Testis (tissue), 3 donors: ENCODE data around the gene ECI1. TPM values are rescaled to one million over a fixed set of nuclear protein-coding genes. Genes with fewer than 3 reads are reported as not detected.

Experiments
- DNase-seq: peaks from one replicate; pipeline ENCODE4 v3.0.0-alpha.2; 2019
- H3K27ac ChIP-seq, 2 donors: fragments of 200-600 bp; sonication (generic); one replicate each; pipeline ENCODE4 v1.5.1; 2019
- H3K27me3 ChIP-seq: fragments of 200-600 bp; sonication (generic); one replicate; pipeline ENCODE4 v1.5.1; 2019
- H3K36me3 ChIP-seq: fragments of 200-600 bp; sonication (generic); one replicate; pipeline ENCODE4 v1.5.1; 2017; ENCODE audit warnings: low read depth; ENCODE audit errors: missing control alignments
- H3K4me1 ChIP-seq: fragments of 200-600 bp; sonication (generic); one replicate; pipeline ENCODE4 v1.5.1; 2019
- H3K4me3 ChIP-seq, 2 donors: fragments of 200-600 bp; sonication (generic); one replicate each; pipeline ENCODE4 v1.5.1; 2017 to 2019
- H3K9me3 ChIP-seq: fragments of 200-600 bp; sonication (generic); one replicate; pipeline ENCODE4 v1.5.1; 2017
- CTCF ChIP-seq, 3 experiments: fragments of 450-650 bp in 2 of 3; fragments of 200-600 bp in 1 of 3; sonication (generic) in 1 of 3; IDR thresholded peaks; one replicate each; pipeline ENCODE4 v1.5.1; 2016 to 2019; ENCODE audit warnings: antibody characterized with exemption in 3 of 3, mild to moderate bottlenecking in 2 of 3, moderate library complexity in 1 of 3
- POLR2A ChIP-seq: fragments of 450-650 bp; IDR thresholded peaks from one replicate; pipeline ENCODE4 v1.6.1; 2017; ENCODE audit warnings: antibody characterized with exemption, mild to moderate bottlenecking, moderate library complexity
- WGBS, 2 donors: methylation state at CpG; one replicate each; pipeline ENCODE4 v1.1.5; 2018; 5-methylcytosine and 5-hydroxymethylcytosine counted together
- intact Hi-C: fragments of 100-400 bp; cut with DNase I; formaldehyde crosslinking; loops from one replicate; pipeline ENCODE4 v1.15.1; 2023; ENCODE audit warnings: low total_unique reads
- polyA plus RNA-seq: library from polyadenylated mRNA; stranded (reverse); fragments of 350-450 nt; fragmentation: Illumina TruSeq; extraction: RNeasy Lipid Tissue Mini Kit (QIAGEN cat#74804); gene quantifications from one replicate; pipeline ENCODE4 v1.2.3, GENCODE V29; 2014; ENCODE audit warnings: low read depth, low replicate concordance; ENCODE audit not compliant: insufficient read depth
- total RNA-seq, 2 donors: library from RNA; depleted of rRNA; stranded (reverse); fragments of >200 nt; gene quantifications; one replicate each; pipeline ENCODE4 v1.2.3, GENCODE V29; 2016

The ECI1 gene
- total and polyA plus RNA-seq, 3 donors from 2014 or later = 25.5 to 39.0 (median 36.1) TPM

- Histone ChIP-seq H3K4me1 (peaks cover 40% of the 10 kb centered on the region), H3K4me3 (no peak overlapping the region), H3K27ac (peak overlapping the region; percentile 25 to 50), H3K9me3 (no peaks in the 10 kb centered on the region), H3K36me3 (no peaks in the 10 kb centered on the region), H3K27me3 (no peaks in the 10 kb centered on the region)
- 57 to 61% methylated on average over 16 to 19 of the region's 19 CpGs for WGBS, 2 donors
- intact Hi-C loops = no loop called here
- no peak for TF ChIP-seq POLR2A
- no peak for TF ChIP-seq CTCF (IDR thresholded peaks at IDR 0.05)
- DNase-seq = peak; percentile 46
These were observed 38.7 kb downstream of the ECI1 start for GRCh38 chr16:2212362-2213324.

- Histone ChIP-seq H3K36me3 (no peaks in the 10 kb centered on the region), H3K9me3 (no peaks in the 10 kb centered on the region), H3K27ac (peak overlapping the region in 1 of 2 donors; percentile 50), H3K4me1 (peaks cover 40% of the 10 kb centered on the region), H3K4me3 (no peak overlapping the region), H3K27me3 (no peaks in the 10 kb centered on the region)
- 73 to 75% methylated on average over 5 to 11 of the region's 11 CpGs for WGBS, 2 donors
- no peak for TF ChIP-seq CTCF (IDR thresholded peaks at IDR 0.05)
- TF ChIP-seq POLR2A = no peak
- peak; percentile 45 for DNase-seq
- intact Hi-C loops = no loop called here
These were observed 39.5 kb downstream of the ECI1 start for GRCh38 chr16:2211923-2212347.

- no peaks in the 10 kb centered on the region for H3K27me3 ChIP-seq
- no peak within 1 kb of the TSS for H3K27ac ChIP-seq
- no peak within 1 kb of the TSS for H3K4me3 ChIP-seq
- H3K9me3 ChIP-seq = no peaks in the 10 kb centered on the region
- WGBS, 2 donors = 45 to 56% methylated on average over 15 to 24 of the region's 24 CpGs
- TF ChIP-seq POLR2A (no peak), CTCF (IDR thresholded peaks at IDR 0.05) (no peak)
- intact Hi-C loops = no loop called here
- peak; percentile 77 for DNase-seq
- H3K4me1 ChIP-seq = peaks cover 51% of the 10 kb centered on the region
- H3K36me3 ChIP-seq = no peaks in the 10 kb centered on the region
These were observed 40.7 kb downstream of the ECI1 start, which contains the start of gene BRICD5 for GRCh38 chr16:2210386-2211365. Gene BRICD5 (minus strand): TSS chr16:2210863. CDS start chr16:2210833, 30 bp downstream.

- H3K4me1 ChIP-seq = peaks cover 51% of the 10 kb centered on the region
These were observed 41.4 kb downstream of the ECI1 start for GRCh38 chr16:2210009-2210332.

More at GRCh38 chr16:2210009-2210332, 41.4 kb downstream of the ECI1 start:
- Histone ChIP-seq H3K4me3 (no peak overlapping the region), H3K27ac (no peak overlapping the region), H3K36me3 (no peaks in the 10 kb centered on the region), H3K9me3 (no peaks in the 10 kb centered on the region), H3K27me3 (no peaks in the 10 kb centered on the region)
- no peak for DNase-seq
- WGBS, 2 donors = 71 to 87% methylated on average over 3 to 16 of the region's 17 CpGs
- TF ChIP-seq CTCF (IDR thresholded peaks at IDR 0.05) = no peak
- TF ChIP-seq POLR2A = no peak
- intact Hi-C loops = no loop called here
